NCI-H2196 (cell line): Measurements from ENCODE around the gene ZDHHC11.
"Not testable (repeated sequence)": the region's sequence is repeated elsewhere in the genome, so short reads cannot be mapped to it uniquely, and the experiment has no call there.

Experiments
- DNase-seq: peaks from one replicate; lab custom pipeline; 2025; ENCODE audit not compliant: unreplicated experiment; lab: John Stamatoyannopoulos, UW

Gene ZDHHC11

DNA sequence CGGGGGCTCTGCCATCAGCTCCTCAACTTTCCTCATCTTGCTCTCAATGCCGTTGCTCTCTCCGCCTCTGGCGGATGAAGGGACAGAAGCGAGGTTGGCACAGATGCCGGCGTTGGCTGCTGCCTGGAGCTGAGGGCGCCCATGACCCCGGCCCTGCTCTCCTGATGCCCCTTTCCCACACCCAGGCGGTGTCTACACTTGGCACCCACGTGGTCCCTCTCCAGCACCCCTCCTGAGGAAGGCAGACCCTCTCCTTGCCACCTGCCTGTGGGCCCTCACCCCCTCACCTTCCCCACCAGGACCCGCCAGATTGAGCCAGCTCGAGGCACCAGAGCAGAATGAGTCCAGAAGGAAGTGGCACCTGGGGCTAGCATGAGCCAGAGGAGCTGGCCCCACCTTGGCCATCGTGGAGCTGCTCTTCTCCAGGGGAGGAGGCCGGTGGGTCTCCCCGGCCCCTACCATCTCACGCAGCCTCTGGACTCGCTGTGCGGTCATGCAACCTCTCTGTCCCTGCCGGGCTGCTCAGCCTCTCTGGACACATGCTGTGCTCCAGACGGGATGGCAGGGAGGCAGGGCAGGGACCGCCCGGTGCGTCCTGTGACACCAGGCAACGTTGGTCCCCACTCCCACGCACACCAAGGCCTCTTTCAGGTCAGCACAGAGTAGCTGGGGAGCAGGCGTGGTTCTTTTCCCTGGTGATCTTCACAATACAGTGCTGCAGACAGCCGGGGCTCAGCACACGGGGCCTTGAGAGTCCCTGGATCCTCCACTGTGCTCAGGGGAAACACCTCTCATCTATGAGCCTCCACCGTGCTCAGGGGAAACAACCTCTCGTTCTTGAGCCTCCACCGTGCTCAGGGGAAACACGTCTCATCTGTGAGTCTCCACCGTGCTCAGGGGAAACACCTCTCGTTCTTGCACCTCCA, 4.8 kb downstream of the ZDHHC11 start:
- DNase-seq = not testable (repeated sequence)

- not testable (repeated sequence) for DNase-seq
These were observed 5.6 kb downstream of the ZDHHC11 start for GRCh38 chr5:845031-845675.

- DNase-seq = not testable (repeated sequence)
These were observed 6.4 kb downstream of the ZDHHC11 start for GRCh38 chr5:844426-844825.

DNA sequence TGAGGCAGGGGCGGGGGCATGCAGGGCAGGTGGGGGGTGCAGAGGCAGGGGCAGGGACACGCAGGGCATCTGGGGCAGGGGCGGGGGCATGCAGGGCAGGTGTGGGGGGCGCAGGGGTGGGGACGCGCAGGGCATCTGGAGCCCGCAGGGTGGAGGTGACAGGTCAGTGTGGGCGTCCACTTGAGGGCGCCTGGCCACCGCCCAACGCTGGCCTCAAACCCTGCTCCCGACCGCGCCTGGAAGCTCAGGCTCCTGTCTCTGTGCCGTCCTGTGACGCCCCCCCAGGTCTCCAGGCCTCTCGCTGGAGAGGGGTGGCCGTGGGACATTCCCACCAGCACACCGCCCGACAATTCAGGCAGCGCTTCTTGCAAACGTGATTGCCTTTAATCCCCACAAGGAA, 6.9 kb downstream of the ZDHHC11 start:
- DNase-seq = not testable (repeated sequence)

DNA sequence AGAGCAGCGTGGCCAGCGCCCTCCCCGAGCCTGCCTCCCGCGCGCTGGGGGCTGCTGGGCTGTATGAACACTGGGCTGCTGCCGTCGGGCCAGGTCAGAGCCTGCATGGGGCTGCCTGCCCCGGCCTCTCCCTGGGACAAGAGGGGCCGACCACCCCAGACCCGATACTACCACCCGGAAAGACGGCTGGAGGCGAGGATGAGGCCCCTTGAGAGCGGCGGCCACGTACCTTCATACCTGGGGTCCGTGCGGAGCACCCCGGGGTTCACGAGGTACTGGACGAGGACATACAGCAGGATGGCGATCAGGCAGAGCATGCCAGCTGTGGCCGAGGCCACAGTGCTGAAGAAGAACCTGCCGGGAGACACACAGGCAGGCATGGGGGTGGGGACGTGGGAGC, 7.4 kb downstream of the ZDHHC11 start:
- not testable (repeated sequence) for DNase-seq

- DNase-seq = not testable (repeated sequence)
These were observed 8.2 kb downstream of the ZDHHC11 start for GRCh38 chr5:842402-843221.

GRCh38 chr5:841531-842401, 9.0 kb downstream of the ZDHHC11 start:
- DNase-seq = not testable (repeated sequence)

DNA sequence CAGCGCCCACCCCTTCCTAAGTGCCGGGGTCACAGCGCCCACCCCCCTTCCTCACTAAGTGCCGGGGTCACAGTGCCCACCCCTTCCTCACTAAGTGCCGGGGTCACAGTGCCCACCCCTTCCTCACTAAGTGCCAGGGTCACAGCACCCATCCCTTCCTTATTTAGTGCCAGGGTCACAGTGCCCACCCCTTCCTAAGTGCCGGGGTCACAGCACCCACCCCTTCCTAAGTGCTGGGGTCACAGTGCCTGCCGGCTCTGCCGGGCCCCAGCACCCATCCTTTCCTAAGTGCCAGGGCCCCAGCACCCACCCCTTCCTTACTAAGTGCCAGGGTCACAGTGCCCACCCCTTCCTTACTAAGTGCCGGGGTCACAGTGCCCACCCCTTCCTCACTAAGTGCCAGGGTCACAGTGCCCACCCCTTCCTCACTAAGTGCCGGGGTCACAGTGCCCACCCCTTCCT, 9.8 kb downstream of the ZDHHC11 start:
- DNase-seq = not testable (repeated sequence)

DNA sequence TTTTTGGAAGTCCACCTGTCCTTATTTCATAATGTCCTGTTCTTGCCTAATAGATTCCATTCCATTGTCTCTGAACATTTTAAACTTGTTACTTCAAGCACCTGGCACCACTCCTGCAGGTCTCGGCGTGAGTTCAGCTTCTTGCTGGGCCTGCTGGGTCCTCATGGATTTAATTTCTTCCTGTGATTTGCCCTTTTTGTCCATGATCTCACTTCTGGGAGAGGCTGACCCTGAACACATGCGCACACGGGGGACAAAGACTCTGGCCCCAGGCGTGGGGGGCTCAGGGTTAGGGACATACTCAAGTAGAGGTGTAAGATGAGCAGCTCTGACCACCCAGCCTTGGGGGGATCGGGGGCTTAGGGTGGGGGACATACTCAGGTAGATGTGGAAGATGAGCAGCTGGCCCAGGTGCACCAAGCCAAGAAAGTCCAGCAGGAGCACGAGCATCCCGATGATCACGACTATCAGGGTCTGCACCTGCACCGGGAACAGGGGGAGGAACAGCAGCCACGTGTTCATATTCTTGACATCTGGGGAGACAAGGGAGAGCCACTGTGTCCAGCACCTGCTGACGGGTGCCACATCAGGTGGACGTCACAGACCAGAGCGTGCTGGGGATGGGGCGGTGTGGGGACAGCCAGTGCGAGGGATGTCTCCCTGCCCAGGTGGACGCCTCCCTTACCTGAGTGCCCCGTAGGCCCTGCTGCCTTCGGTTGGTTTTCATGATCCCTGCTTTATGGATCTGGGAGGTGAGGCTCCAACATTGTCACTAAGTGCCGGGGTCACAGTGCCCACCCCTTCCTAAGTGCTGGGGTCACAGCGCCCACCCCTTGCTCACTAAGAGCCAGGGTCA, 10.4 kb downstream of the ZDHHC11 start:
- DNase-seq = not testable (repeated sequence)

GRCh38 chr5:838431-838851, 12.3 kb downstream of the ZDHHC11 start:
- not testable (repeated sequence) for DNase-seq

GRCh38 chr5:837621-838121, 13.1 kb downstream of the ZDHHC11 start:
- DNase-seq = not testable (repeated sequence)

DNA sequence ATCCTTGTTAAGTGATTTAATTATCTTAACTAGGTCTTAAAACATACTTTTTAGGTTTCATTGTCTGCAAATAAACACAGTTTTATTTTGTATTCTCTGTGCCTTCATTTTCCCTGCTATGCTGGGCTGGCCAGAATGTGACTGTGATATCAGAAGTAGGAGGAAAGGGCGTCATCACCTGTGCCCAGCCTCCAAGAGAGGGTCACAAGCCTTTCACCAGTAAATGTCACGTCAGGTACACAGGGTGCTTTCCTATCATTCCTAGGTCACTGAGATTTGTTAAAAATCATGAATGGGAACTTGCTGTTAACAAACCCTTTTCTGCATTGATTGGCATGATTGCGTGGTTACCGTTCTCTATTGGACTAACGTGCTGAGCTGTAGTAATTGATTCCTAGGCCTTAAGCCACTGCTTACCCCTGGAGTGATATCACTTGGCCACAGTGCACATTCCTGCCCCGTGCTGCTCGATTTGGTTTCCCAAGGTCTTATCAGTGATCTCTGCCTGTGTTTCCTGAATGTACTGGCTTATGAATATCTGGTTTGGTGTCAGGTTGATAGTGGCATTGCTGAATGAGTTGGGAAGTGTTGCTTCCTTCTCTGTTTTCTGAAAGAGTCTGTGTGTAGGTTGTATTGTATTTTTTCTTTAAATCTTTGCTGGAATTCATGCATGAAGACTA, 14.7 kb downstream of the ZDHHC11 start:
- DNase-seq = not testable (repeated sequence)

DNA sequence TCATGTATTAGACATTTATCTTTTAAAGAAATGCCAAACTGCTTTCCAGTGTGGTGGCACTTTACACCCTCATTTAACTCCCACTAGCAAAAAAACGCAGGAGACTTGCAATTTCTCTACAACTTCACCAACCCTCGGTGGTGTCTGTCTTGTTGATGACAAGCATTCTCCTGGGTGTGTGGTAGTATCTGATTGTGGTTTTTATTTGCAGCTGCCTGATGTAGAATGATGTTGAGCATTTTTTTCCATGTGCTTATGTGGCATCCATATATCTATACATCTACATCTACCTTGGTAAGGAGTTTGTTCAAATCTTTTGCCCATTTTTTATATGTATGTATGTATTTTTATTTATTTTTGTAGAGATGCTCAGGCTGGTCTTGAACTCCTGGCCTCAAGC, 16.8 kb downstream of the ZDHHC11 start:
- not testable (repeated sequence) for DNase-seq

DNA sequence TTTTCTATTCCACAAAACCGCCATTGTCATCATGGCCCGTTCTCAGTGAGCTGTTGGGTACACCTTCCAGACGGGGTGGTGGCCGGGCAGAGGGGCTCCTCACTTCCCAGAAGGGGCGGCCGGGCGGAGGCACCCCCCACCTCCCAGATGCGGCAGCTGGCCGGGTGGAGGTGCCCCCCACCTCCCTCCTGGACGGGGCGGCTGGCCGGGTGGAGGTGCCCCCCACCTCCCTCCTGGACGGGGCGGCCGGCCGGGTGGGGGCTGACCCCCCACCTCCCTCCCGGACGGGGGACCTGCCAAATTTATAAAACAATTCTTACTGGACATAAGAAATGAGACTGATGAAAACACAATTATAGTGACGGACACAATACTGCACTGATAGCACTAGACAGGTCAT, 22.6 kb downstream of the ZDHHC11 start:
- DNase-seq = not testable (repeated sequence)

DNA sequence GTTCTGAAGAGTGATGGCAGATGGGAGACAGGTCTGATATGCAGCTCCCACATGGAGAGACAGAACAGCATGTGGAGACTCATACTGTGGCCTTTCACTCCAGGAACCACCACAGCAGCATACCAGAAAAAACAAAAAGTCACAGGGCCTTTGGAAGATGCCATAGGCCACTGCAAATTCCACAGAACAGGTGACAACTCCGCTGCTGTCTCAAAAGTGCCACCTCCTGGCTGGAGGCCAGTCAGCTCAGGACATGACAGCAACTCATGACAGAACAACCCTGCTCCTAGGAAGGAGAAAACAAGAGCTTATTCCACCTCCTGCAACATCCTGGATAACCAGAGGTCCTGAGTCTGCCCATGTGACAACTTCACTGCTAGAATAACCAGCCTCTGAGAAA, 25.2 kb downstream of the ZDHHC11 start:
- not testable (repeated sequence) for DNase-seq

GRCh38 chr5:821504-821903, 29.3 kb downstream of the ZDHHC11 start:
- no peak for DNase-seq

DNA sequence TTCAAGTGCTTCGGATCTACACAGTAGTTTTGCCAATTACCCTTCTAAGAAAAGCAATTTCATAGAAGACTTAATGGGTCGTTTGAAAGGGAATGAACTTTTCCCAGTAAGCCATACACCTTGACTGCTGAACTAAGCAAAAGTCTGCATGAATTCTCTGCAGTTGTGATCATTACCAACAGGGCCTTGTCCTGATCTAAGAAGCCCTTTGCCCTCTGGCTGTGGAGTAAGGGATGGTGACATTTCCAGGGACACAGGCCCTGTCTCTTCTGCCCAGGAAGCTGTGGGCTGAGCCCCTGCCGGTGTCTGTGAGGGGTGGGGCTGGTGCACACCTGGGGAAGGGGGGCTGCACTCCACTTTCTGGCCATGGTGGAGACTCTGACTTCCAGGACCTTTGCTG, 30.5 kb downstream of the ZDHHC11 start:
- DNase-seq = no peak

DNA sequence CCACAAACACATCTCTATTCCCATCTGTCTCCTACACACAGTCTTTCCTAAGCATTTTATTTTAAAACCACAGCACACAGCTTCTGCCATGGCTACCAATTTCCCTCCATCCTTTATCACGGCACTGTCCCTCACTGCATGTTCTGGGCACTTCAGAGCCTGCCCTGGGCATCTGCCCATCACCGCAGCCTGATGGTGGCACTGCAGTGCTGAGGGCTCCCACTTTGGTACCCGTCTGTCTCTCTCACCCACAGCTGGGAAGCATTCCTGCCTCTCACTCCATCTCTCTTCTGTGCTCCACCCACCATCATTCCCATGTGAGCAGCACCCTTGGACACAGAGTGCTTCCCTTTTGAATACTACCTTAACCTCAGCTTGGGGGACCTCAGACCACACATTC, 31.7 kb downstream of the ZDHHC11 start:
- no peak for DNase-seq
